ENCODE results near the gene ORMDL1.
"Not testable (repeated sequence)": the region's sequence is repeated elsewhere in the genome, so short reads cannot be mapped to it uniquely, and the experiment has no call there.

The ORMDL1 gene

GRCh38 chr2:189762551-189763298 lies 21.4 kb downstream of the ORMDL1 start, which contains the start of gene OSGEPL1:
OSGEPL1 (minus strand) TSS chr2:189762792; CDS start chr2:189761640, 1,152 bp downstream.
- CTCF ChIA-PET: interaction anchor here (0.6 to 1.1 kb wide), 9 partner anchors 9 to 565 kb away, joined by 3 to 9 read pairs (median 3); no protein-coding TSS in a partner anchor
- H3K27ac ChIP-seq: peak within 1 kb of the TSS; percentile 96
- TF ChIP-seq CTCF (conservative IDR thresholded peaks at IDR 0.05; ENCODE audit: low read depth): peak; percentile 33
- POLR2A ChIA-PET (ENCODE audit: low non-redundant PET): interaction anchor here (0.6 to 0.7 kb wide), 2 partner anchors 21 to 320 kb away, joined by 3 to 7 read pairs; partner anchors contain the start of genes ORMDL1 and PMS1
- peak; percentile 73 for DNase-seq (ENCODE audit: low spot score)

- TF ChIP-seq CTCF (conservative IDR thresholded peaks at IDR 0.05; ENCODE audit: low read depth): no peak
- DNase-seq (ENCODE audit: low spot score): no peak
- ChIA-PET POLR2A (ENCODE audit: low non-redundant PET) (interaction anchor here (0.7 kb wide), 1 partner anchor 22 kb away, joined by 3 read pairs; the partner anchor contains the start of genes ORMDL1 and PMS1), CTCF (interaction anchor here (0.6 to 1.1 kb wide), 6 partner anchors 9 to 101 kb away, joined by 3 to 9 read pairs (median 4); no protein-coding TSS in a partner anchor)
- peak overlapping the region; percentile 96 for H3K27ac ChIP-seq
These were observed 21.9 kb downstream of the ORMDL1 start for GRCh38 chr2:189762229-189762550.

- H3K27ac ChIP-seq; POLR2A ChIA-PET (ENCODE audit: low non-redundant PET); CTCF ChIA-PET; DNase-seq (ENCODE audit: low spot score): not testable (repeated sequence)
These were observed 24.0 kb downstream of the ORMDL1 start for GRCh38 chr2:189760154-189760553.

- no peak for DNase-seq (ENCODE audit: low spot score)
- TF ChIP-seq CTCF (conservative IDR thresholded peaks at IDR 0.05; ENCODE audit: low read depth): no peak
- H3K27ac ChIP-seq: no peak overlapping the region
- CTCF ChIA-PET: no interaction called here
- POLR2A ChIA-PET (ENCODE audit: low non-redundant PET): no interaction called here
These were observed 27.7 kb downstream of the ORMDL1 start for GRCh38 chr2:189756311-189756952.

- POLR2A ChIA-PET (ENCODE audit: low non-redundant PET): no interaction called here
- peak; percentile 40 for DNase-seq (ENCODE audit: low spot score)
- CTCF ChIA-PET: no interaction called here
- no peak overlapping the region for H3K27ac ChIP-seq
- TF ChIP-seq CTCF (conservative IDR thresholded peaks at IDR 0.05; ENCODE audit: low read depth): peak; percentile 57
These were observed 33.0 kb downstream of the ORMDL1 start for GRCh38 chr2:189751080-189751658.

GRCh38 chr2:189729430-189729829 lies 54.7 kb downstream of the ORMDL1 start:
- H3K27ac ChIP-seq: no peak overlapping the region
- no peak for DNase-seq (ENCODE audit: low spot score)
- ChIA-PET POLR2A (ENCODE audit: low non-redundant PET) (no interaction called here), CTCF (no interaction called here)
- TF ChIP-seq CTCF (conservative IDR thresholded peaks at IDR 0.05; ENCODE audit: low read depth): no peak

Data from RWPE1 (cell line).